Stimulated activated CD8-positive, alpha-beta memory T cell treated with anti-CD3 and anti-CD28 coated beads, Interleukin-2, amount 100 ng/mL, for 1 hour (primary cell): ENCODE data around the gene SDR9C7.
"Not testable (repeated sequence)": the region's sequence is repeated elsewhere in the genome, so short reads cannot be mapped to it uniquely, and the experiment has no call there.

ENCODE experiments used
- DNase-seq, 2 donors: peaks; one replicate each; pipeline ENCODE4 v3.0.0-alpha.2; 2020; ENCODE audit warnings: low read depth in 2 of 2

SDR9C7 gene

DNA sequence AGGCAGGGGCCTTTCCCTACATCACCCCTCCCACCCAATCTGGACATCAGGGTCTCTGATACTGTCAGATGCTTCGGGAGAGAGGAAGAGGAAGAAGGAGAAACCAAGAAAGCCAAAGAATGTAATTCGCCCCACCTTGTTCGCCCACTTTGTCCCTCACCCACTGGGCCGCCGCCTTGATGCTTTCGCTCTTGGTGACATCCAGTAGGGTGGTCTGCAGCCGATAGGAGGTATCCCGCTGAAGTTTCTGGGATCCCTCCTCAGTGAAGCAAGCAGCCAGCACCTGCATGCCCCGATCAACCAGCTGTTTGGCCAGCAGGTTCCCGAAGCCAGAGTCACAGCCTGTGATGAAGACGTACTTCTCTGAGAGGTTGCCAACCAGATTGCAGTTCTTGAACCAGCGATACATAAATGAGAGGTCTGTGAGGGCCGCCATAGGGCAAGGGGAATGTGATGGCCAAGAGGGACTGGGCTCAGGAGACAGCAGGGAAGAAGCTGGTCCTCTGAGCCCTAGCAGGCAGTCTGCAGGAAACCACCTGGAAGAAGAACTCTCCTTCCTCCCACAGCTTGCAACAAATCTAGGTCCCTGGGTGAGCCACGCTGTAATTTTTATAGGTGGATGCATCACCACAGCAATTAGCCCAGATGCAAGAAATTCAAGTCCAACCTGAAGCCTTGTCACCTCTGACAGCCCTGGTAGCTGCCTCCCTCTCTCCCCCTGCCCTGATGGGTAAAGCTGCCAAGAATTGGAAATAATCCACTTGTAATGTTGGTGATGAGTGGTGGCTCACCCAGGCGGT lies at the start of gene SDR9C7:
Gene SDR9C7 (minus strand): TSS at position 583 of the 800 bp plus-strand sequence. CDS start 147 bp downstream, at position 436.
- no peak for DNase-seq

DNA sequence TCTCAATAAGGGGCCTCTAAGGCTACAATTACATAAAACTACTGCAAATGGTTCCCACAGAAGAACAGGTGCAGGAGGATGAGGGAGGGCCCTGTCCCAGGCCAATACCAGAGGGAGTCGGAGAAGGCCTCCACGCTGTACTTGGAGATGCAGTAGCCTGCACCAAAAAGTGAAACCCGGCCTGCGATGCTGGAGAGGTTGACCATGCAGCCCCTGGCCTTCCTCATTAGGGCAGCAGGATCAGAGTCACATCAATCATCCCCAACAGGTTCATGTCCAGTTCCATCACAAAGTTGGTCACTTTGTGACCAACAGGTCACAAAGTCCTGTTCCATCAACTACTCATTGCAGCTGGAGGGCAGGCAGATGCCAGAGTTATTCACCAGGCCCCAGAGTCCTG lies 49.2 kb upstream of the SDR9C7 start:
- no peak for DNase-seq

DNA sequence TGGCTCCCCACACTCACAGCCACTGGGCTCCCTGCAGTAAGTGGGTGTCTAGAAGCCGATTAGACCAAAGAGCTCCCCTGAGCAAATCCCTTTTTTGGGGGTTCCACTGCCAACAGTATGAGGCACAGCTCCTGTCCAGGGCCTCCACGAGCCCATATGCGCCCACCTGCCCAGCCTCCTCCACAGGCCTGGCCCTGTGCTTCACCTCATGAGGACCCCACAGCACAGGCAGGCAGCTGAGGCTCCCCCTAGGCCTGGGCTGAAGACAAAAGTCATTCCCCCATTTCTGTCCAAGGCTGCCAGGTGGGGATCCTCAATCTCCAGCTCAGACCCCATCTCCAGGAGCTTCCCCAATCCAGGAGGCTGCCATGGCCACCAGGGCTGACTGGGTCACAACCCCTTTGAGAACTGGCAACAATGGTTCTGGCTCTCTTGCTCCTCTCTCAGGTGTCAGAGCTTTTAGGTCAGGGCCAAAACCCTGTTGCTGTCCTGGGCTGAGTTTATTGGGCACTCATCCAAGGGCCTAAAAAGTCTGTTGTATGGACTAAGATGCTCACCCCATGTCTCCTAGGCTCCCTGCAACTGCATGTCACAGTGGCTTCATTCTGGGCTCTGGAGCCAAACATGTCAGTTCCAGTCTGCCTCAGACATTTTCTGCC lies 48.5 kb upstream of the SDR9C7 start:
- DNase-seq, result not testable (repeated sequence)

DNA sequence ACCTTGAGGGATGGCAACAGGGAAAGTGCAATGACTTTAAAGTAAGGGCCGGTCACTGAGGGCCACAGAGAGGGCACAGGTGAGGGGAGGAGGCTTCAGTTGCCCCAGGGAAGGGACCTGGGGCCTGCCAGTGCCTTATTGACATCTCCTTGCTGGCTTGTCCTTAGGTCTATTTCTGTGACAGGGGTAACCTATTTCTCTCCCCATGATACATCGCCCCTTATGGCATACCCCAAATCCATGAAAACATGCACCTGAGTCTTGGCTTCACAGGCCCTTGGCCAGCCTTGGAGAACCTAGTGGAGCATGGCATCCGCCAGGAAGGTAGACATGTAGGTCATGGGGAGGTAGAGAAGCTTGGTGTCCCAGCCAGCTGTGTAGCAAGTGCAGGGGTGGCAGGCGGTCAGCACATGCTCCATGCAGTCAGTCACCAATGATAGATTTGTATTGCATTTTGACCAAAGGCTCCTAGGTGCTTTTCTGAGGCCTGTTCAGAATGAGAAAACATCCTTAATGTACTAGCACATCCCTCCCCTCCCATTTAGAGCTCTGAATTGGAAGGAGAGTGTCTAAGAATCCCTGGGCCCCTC lies 46.8 kb upstream of the SDR9C7 start:
- DNase-seq, result no peak

DNA sequence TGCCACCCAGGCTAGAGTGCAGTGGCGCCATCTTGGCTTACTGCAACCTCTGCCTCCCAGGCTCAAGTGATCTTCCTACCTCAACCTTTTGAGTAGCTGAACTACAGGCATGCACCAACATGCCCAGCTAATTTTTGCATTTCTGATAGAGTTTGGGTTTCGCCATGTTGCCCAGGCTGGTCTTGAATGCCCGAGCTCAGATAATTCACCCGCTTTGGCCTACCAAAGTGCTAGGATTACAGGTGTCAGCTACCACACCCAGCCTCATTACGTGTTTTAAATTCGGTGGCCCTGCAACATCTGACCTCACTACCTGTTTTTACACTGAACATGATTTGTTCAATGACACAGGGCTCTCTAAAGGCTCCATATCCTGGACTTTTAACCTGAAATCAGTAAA lies 46.1 kb upstream of the SDR9C7 start:
- no peak for DNase-seq

DNA sequence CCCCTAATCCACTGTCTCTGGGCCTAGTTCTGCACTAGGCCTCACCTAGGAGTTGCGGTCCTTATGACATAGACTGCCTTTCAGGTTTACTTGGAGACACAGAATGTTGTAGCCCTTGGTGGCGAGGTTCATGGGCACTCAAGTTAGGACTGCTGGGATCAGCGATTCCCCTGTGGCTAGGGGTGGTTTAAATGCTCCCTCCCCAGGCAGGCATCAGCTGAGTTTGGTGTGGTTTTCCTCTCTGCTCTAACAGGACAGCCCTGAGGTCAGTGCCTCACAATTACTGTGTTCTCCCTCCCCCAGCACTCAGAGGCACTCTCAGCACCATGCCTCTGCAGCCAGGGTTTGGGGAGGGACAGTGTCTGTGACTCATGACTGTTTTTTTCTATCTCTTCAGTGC lies 45.4 kb upstream of the SDR9C7 start:
- no peak for DNase-seq

DNA sequence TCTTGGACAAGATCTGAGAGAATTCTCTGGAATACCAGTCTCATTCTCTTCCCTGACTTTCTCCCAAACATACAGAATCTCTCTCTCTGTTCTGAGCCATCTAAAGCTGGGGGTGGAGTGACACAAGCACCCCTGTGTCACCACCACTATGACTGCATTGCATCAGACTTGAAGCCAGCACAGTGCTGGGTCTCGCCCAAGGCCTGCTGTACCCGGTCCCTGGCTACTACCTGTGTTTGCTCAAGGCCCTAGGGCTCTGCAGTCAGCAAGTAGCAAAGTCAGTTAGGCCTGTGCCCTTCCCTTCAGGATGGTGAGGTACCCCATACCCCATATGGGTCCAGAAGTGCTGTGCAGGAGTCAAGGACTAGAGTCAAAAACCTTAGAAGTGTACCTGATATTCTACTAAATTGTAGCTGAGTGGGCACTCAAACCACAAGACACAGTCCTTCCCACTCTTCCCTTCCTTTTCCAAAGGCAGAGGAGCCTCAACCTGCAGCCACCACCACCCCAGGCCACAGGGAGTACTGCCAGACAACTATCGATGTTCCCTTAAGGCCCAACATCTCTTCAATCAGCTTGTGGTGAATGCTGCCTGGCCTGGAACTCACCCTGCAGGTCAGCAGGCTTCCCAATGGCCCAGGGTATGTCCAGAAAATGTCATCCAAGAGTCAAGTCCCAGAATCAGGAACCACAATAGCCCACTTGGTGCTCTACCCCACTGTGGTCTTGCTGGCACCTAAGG lies 44.4 kb upstream of the SDR9C7 start:
- DNase-seq, result no peak

DNA sequence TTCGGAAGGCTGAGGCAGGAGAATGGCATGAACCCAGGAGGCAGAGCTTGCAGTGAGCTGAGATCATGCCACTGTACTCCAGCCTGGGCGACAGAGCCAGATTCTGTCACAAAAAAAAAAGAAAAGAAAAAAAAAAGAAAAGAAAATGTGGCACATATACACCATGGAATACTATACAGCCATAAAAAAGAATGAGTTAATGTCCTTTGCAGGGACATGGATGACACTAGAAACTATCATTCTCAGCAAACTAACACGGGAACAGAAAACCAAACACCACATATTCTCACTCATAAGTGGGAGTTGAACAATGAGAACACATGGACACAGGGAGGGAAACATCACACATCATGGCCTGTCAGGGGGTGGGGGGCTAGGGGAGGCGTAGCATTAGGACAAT lies 43.2 kb upstream of the SDR9C7 start:
- not testable (repeated sequence) for DNase-seq

DNA sequence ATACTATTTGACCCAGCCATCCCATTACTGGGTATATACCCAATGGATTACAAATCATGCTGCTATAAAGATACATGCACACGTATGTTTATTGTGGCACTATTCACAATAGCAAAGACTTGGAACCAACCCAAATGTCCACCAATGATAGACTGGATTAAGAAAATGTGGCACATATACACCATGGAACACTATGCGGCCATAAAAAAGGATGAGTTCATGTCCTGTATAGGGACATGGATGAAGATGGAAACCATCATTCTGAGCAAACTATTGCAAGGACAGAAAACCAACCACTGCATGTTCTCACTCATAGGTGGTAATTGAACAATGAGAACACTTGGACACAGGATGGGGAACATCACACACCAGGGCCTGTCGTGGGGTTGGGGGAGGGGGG lies 40.0 kb upstream of the SDR9C7 start:
- not testable (repeated sequence) for DNase-seq

DNA sequence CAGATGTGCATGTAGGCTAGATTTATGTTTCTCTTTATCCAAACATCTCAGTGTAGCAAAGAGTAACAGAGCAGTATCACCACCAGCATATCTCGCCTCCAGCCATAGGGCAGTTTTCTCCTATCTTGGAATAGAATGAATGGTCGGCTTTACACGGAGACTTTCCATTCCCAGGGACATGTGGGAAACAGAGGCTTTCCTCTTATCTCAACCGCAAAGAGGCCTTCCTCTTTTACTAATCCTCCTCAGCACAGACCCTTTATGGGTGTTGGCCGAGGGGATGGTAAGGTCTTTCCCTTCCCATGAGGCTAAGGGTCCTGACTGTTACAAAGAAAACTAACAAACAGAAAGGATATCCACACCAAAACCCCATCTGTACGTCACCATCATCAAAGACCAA lies 34.7 kb upstream of the SDR9C7 start:
- not testable (repeated sequence) for DNase-seq

DNA sequence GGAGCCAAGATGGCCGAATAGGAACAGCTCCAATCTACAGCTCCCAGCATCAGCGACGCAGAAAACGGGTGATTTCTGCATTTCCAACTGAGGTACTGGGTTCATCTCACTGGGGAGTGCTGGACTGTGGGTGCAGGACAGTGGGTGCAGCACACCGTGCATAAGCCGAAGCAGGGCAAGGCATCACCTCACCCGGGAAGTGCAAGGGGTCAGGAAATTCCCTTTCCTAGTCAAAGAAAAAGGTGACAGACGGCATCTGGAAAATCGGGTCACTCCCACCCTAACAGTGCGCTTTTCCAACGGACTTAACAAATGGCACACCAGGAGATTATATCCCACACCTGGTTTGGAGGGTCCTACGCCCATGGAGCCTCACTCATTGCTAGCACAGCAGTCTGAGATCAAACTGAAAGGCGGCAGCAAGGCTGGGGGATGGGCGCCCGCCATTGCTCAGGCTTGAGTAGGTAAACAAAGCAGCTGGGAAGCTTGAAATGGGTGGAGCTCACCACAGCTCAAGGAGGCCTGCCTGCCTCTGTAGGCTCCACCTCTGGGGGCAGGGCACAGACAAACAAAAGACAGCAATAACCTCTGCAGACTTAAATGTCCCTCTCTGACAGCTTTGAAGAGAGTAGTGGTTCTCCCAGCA lies 31.9 kb upstream of the SDR9C7 start:
- DNase-seq, result not testable (repeated sequence)

DNA sequence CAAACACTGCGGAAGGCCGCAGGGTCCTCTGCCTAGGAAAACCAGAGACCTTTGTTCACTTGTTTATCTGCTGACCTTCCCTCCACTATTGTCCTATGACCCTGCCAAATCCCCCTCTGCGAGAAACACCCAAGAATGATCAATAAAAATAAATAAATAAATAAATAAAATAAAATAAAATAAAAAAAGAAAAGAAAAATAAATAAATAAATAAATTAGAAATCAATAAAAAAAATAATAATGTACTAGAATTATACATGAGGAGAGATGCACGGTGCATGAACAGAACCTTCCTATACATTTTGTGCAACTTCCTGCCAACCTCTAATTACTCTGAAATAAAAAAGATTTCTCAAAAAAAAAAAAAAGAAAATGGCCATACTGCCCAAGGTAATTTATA lies 30.9 kb upstream of the SDR9C7 start:
- not testable (repeated sequence) for DNase-seq

DNA sequence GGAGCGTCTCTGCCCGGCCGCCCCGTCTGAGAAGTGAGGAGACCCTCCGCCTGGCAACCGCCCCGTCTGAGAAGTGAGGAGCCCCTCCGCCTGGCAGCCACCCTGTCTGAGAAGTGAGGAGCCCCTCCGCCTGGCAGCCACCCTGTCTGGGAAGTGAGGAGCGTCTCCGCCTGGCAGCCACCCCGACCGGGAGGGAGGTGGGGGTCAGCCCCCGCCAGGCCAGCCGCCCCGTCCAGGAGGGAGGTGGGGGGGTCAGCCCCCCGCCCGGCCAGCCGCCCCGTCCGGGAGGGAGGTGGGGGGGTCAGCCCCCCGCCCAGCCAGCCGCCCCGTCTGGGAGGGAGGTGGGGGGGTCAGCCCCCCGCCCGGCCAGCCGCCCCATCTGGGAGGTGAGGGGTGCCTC lies 29.3 kb upstream of the SDR9C7 start:
- not testable (repeated sequence) for DNase-seq

DNA sequence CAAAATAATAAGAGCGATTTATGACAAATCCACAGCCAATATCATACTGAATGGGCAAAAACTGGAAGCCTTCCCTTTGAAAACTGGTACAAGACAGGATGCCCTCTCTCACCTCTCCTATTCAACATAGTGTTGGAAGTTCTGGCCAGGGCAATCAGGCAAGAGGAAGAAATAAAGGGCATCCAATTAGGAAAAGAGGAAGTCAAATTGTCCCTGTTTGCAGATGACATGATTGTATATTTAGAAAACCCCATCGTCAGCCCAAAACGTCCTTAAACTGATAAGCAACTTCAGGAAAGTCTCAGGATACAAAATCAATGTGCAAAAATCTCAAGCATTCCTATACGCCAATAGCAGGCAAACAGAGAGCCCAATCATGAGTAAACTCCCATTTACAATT lies 28.0 kb upstream of the SDR9C7 start:
- not testable (repeated sequence) for DNase-seq

DNA sequence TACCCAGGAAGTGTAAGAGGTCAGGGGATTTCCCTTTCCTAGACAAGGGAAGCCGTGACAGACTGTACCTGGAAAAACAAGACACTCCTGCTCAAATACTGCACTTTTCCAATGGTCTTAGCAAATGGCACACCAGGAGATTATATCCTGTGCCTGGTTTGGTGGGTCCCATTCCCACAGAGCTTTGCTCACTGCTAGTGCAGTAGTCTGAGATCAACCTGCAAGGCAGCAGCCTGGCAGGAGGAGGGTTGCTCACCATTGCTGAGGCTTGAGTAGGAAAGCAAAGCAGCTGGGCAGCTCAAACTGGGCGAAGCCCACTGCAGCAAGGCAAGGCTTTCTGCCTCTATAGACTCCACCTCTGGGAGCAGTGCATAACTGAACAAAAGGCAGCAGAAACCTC lies 24.2 kb upstream of the SDR9C7 start:
- DNase-seq, result no peak

DNA sequence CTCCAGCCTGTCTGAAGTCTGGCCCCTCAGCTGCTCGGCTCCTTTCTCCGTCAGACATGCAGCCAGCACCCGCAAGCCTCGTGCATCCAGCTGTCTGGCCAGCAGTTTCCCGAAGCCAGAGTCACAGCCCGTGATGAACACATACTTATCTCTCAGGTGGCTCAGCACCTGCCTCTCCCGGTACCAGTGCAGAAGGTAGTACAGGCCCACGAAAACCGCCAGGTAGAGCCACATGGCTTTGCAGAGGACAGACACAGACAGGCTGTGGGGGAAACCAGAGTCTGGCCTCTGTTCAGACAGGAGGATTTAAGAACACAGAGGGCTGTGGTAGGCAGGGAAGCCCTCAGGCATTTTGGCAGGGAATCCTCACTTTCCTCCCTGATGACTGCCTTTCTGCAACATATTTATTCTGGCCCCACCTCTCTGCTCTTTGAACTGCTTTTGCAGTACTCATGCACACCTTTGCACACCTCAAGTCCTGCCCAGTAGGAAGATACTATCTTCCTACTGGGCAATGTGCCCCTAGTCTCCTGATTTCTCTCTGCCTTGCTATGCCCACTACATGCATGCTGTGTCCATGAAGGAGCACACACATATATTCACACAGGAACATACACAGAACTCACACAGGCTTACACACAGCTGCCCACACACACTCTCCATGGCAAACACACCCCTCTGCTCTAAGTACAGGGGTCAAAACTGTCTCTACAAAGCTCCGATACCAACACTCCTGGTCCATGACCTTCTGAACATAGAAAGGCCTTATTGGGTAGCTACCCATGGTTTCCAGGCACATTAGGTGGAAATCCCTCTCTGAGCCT lies 23.2 kb upstream of the SDR9C7 start, which contains the start of gene RDH16:
Gene RDH16 (minus strand): TSS at position 380 of the 824 bp plus-strand sequence. CDS start 146 bp downstream, at position 234.
- no peak for DNase-seq

DNA sequence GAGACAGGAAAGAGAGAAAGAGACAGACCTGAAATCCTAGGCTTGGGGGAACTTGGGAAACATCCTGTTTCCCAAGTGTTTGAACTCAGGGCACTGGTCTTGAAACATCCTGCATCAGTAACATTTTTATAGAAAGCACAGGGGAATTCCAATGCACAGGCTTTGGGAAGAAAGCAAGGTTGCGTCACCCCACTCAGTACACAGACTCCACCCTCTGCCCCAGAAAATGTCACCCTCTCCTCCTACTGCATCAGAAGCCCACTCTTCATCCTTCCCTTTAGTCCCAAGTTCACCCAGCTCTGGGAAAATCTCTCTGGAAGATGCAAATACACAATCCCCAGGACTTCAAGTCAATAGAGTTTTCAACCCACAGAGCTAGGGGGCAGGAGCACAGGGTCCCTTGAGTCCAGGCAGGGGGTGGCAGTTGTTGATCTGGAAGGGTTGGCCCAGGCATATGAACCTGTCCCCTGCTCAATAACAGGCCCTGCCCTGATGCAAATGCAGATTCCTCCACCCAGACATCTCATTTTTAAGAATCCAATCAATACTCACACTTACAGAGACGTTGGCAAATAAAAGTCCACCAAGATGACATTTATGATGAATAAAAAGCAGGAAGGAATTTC lies 21.5 kb upstream of the SDR9C7 start:
- no peak for DNase-seq

DNA sequence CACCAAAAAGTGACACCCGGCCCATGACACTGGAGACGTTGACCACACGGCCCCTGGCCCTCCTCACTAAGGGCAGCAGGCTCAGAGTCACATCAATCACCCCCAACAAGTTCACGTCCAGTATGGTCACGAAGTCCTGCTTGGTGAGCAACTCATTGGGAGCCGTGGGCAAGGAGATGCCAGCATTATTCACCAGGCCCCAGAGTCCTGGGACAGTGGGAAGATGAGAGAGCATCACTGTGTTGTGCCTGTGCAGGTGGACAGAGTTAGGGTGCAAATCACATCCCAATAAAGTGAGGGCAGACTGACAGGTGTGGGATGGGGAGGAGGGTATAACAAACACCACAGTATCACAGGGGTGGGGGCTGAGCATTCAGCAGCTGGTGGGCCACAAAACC lies 20.7 kb upstream of the SDR9C7 start:
- DNase-seq, result no peak

DNA sequence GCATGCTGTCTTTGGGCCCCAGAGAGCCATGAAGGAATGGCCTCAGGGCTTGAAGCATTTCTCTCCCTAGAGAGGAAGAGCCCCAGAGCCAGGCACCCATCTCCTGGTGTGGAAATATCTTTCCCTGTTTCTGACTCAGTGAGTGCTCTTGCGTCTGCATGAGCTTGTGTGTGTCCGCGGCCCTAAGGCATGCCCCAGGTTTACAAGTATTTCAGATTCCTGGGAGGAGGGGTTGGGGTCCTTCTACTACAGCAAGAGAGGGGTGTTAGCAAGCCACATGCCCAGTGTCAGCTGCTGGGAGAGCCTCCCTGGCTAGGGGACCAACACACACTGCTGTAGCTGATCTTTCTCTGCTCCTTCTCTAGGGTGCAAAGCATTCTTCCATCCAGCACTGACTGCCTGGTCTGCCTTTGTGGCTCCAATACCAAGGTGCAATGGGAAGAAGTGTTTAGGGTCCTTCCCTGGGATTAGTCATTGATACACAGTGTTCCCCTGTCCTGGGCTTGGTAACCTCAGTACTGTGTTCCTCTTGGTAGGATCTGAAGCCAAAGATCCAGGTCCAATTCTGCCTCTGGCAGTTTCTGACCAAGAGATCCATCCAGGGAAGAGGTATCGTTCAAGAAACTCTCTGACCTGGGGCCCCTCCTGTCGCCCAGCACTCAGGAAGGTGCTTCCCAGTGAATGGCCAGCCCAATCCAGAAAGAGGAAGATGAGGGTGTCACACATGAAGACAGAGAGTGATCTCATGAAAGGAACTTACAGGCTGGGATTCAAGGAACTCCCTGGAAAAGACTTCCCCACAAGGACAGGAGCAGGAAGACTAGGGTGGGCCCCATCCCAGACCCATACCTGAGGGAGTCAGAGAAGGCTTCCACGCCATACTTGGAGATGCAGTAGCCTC lies 20.1 kb upstream of the SDR9C7 start:
- DNase-seq, result no peak
